HG02970 (cell line): ENCODE results near the gene SPARC.
"Not testable (repeated sequence)": the region's sequence is repeated elsewhere in the genome, so short reads cannot be mapped to it uniquely, and the experiment has no call there.

Experiments used
- ATAC-seq: cut with Tn5 transposase; IDR thresholded peaks from one replicate; pipeline ENCODE4 v1.9.1; 2021; ENCODE audit warnings: mild to moderate bottlenecking, moderate library complexity, moderate number of reproducible peaks; ENCODE audit not compliant: unreplicated experiment, low FRiP score

SPARC gene, protein sequence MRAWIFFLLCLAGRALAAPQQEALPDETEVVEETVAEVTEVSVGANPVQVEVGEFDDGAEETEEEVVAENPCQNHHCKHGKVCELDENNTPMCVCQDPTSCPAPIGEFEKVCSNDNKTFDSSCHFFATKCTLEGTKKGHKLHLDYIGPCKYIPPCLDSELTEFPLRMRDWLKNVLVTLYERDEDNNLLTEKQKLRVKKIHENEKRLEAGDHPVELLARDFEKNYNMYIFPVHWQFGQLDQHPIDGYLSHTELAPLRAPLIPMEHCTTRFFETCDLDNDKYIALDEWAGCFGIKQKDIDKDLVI

DNA sequence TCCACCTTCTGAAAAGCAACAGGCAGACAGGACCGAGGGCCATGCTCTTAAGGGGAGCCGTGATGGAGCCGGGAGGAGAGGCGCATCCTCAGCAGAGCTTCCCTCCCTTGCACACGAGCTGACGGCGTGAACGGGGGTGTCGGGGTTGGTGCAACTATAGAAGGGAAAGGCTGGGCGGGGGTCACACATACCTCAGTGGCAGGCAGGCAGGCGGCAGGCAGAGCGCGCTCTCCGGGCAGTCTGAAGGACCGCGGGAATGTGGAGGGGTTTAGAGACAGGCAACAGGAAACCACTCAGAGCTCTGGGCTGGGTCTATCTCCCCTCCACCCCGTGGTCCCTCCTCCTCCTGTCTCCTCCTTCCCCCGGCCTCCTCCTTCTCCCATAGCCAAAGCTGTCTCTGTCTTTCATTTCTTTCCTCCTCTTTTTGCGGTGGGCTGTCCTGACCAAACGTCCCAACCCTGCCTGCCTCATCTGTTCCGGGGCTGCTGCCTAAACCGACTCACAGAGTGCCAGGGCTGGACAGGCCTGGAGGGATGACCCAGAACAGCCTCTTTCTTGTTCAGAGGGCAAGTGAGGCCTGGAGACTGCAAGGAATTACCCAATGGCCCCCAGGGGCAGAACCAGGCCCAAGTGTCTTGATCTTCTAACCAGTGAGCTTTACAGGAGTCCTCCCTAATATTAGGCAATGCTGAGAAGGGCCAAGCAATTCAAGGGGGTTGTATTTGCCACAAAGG lies at the start of gene SPARC:
TSS of gene SPARC (minus strand) at position 242 of the 734 bp plus-strand sequence. CDS start 10,727 bp downstream, outside the sequence.
- peak; percentile 58 for ATAC-seq

DNA sequence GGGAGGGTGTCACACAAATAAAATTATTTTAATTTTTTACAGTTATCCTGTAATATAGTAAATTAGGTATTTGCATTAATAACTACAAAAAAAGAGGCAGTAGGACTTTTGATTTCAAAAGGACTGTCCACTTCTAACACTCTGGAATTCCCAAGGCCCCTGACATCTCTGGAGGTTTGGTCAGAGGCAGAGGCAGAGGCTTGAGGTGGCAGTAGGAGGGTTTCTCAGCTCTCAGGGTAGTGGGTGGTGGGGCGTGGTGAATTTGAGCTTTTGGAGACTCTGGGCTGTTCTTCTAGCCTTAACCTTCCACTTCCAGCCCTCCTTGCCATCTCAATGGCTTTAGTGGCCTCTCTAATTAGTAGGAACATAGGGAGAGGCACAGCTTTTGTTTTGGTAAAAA lies 48.9 kb upstream of the SPARC start:
- ATAC-seq = no peak

DNA sequence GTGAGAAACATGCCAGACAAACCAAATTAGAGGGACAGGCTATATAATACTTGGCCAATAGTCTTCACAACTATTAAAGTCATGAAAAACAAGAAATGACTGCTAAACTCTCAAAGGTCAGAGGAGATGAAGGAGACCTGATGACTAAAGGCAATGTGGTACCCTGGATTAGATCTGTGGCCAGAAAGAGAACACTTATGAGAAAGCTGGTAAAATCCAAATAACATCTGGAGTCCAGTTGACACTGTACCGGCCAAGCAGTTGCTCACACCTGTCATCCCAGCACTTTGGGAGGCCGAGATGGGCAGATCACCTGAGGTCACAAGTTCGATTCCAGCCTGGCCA lies 47.3 kb upstream of the SPARC start:
- ATAC-seq = no peak

DNA sequence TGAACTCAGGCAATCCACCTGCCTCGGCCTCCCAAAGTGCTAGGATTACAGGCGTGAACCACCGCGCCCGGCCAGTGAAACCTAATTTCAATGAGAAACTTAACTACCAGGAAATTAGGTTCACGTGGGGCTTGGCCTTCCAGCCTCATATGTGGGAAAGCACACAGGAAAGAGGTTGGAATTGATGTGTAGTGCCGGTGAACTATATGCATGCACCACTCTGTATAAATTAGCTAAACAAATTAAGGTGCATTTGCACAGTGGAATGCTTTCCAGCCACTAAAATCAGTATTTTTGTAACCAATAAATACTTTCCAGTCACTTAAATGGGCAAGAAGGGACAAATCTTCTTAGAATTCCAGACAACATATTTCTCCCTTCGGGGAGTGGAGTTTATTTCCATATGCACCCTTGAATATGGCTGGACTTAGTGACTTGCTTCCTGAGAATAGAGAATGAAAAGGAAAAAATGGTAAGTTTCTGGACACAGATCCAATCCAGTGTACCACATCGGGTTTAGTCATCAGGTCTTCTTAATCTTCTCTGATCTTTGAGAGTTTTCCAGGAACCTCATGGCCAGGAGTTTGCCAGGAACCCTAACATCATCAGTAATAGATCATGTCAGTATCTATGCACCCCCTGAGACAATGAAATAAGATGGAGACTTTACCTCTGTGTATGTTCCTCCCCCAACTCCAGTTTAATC lies 46.8 kb upstream of the SPARC start:
- no peak for ATAC-seq

DNA sequence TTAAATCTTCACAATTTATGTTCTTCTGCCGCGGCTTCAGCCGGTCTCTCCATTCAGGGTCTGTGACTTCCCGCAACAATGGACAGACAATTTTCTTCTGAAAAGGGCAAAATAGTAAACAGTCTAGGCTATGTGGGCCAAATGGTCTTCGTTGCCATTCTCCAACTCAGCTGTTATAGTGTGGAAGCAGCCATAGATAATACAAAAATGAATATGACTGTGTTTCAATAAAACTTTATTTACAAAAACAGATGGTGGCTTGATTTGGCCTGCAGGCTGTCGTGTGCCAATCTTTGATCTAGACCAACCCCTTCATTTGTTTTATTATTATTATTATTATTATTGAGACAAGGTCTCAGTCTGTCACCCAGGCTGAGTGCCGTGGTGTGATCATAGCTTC lies 43.7 kb upstream of the SPARC start:
- ATAC-seq = no peak

DNA sequence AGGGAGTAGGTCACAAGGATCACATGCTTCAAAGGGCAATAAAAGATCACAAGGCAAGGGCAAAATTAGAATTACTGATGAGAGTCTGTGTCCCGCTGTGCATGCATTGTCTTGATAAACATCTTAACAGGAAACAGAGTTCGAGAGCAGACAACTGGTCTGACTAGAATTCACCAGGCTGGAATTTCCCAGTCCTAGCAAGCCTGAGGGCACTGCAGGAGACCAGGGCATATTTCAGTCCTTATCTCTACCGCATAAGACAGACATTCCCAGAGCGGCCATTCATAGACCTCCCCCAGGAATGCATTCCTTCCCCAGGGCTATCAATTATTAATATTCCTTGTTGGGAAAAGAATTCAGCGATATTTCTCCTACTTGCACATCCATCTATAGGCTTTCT lies 42.9 kb upstream of the SPARC start:
- not testable (repeated sequence) for ATAC-seq

DNA sequence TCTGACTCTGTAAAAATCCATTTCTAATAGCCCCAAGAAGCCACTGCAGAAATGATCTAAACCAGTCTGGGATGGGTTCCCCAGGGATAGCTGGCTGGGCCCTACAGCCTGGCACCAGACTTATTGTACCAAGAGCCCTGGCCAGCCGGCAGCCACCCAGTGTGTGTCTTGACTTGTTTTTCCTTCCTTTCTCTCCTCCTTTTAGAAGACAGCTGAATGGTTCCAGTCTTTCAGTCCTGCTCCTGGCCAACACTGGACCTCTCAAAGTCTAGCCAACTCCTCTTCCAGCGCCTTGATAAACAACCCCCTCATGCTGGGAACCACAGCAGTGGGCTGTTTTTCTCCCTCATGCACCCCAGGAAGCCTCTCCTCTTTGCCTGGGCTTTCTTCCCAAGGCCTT lies 37.6 kb upstream of the SPARC start:
- no peak for ATAC-seq

DNA sequence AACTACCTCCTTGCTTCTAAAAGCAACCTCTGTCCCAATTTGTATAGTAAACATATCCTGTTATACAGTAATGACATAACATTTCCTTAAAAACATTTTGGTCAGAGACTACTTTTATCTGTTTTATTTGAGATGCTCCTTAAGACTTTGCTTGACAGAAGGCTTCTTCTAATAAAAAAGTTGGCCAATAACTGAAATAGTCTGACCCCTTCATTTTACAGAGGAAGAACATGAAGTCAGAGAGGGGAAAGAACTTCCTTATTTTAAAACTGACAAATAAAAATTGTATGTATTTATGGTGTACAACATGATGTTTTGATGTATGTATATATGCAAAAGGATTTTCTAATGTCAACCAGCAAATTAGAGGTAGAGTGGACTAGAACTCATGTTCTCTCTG lies 35.8 kb upstream of the SPARC start:
- ATAC-seq = no peak

DNA sequence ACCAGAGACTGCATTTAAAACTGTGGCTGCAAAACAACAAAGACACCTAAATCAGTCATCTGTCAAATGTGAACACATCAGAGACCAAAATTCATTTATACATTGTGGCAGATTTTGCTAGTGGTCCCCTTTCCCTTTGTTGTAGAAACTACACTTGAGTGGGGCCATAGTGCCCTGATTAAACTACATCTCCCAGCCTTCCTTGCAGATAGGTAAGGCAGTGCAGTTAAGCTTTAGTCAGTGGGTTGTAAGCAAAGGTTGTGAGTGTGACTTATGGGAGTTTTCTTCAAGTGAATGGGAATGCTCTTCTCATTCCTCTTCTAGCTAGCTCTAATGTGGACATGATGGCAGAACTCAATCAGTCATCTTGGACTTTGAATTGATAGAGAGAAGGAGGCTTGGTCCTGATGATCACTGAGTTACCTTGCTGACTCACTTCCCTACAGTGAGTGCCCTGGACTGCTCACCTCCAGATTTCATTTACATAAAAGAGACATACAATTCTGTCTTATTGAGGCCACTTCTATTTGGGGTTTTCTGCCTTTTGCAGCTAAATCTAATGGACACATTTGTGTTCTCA lies 35.2 kb upstream of the SPARC start:
- no peak for ATAC-seq

DNA sequence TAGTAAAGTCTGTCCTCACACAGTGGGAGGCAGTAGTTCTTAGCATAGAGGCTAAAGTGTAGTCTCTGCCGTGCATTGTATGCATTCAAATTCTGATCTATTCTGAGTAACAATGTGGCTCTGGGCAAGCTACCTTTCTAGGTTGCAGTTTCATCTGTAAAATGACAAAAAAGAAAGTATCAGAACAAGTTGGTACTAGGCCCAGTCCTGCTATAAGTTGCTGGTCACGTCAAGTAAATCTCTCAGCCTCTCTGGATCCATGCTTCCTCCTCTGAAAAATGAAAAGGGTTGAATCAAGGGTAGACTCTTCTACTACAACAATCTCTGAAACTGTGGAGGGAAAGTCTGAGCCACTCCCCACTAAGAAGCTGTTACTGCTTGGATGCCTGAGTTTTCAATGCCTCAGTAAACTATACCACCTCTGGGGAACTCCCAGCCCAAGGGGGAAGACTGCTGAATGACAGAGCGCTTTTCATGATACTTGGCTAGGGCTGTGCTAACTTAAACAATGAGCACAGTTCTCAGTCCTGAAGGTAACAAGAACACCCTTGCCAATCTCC lies 34.5 kb upstream of the SPARC start:
- ATAC-seq = peak; percentile 88

DNA sequence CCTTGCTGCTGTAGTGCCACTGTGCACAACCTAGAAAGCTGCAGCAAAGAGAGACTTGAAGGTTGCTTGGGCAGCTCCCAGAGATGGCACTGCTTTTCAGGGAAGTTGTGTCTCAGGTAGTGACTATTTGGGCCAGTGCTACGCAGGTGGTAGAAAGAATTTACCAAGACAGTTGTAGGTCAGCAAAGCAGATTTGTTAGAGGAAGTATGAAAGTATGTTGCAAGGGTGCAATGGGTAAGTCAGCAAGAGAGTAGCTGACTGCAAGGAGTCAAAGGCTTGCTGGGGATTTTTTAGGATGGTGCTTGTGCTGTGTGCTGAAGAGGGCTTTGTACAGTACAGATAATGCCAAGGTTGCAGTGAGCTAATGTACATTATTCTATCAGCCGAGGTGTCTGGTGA lies 33.5 kb upstream of the SPARC start:
- ATAC-seq = no peak

DNA sequence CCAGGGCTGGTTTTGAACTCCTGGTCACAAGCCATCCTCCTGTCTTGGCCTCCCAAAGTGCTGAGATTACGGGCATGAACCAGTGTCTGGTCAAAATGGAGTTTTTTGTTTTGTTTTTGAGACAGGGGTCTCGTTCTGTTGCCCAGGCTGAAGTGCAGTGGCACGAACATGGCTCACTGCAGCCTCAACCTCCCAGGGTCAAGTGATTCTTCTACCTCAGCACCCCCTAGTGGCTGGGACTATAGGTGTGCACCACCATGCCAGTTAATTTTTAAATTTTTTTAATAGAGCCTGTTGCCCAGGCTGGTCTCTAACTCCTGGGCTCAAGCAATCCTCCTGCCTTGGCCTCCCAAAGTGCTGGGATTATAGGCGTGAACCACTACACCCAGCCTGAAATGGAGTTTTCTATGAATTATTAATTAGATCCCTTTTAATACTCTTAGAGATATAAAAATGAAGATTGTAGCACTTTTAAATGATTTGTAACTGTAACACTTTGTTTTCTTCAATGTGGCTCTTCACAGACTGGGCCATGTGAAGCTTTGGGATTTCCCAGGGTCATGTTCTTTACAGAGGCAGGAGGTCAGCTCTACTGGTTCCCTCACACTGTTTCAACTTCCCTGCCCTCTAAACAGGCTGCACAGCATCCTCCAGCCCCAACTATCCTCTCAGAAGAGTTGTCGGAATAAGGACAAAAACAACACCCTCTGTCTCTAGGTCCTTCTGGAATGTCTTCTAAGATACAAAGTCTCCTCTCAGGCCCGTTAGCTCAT lies 32.7 kb upstream of the SPARC start:
- no peak for ATAC-seq

DNA sequence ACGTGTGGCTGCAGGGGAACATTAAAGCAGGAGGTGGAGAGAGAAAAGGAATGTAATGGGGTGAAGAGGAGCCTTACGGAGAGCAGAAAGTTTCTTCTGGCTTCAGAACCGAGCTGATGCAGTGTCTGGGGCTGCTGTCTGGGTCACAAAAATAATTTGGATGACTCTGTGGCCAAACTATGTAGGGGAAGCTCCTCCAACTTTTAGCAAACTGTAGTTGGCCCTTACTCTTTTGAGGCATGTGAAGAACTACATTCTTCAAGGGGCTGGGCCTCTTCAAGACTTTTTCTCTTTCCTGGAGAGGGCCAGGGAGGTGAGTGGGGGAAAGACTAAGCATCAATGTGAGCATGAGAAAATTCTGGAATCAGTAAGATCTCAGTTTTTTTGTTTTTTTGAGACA lies 31.9 kb upstream of the SPARC start:
- ATAC-seq = no peak

DNA sequence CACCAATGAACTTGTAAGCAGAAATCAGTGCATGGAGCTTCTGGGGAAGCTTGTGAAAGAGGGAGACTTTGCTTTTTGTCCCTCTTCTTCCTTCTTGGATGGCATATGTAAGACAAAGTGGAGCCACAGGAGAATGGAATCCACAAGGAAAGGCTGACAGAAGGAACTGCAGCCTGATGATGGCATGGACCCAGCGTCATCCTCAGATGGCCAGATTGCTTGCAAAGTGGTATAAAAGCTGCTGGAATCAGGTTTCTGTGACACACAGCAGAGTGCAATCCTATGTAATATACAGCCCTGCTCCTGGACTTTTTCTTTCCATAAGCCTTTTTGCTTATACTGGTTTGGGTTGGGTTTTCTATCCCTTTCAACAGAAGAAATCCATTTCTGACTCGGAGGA lies 31.4 kb upstream of the SPARC start:
- ATAC-seq = no peak

DNA sequence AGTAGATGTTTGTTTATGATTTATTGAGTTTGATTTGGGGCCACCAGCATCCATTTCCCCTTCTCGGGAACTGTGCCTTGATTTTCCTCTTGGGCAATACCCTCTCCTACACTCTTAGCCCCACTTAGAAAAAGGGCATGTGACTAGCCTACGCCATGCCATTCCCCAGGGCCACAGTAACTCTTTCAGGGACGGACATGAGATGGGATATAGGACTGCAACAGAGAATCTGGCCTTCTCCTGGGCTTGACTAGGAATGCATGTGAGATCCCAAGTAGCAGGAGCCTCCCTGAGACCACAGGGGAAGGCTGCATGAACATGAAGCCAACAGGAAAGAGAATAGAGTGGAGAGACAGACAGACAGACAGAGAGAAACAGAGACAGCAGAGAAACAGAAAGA lies 30.7 kb upstream of the SPARC start:
- no peak for ATAC-seq

DNA sequence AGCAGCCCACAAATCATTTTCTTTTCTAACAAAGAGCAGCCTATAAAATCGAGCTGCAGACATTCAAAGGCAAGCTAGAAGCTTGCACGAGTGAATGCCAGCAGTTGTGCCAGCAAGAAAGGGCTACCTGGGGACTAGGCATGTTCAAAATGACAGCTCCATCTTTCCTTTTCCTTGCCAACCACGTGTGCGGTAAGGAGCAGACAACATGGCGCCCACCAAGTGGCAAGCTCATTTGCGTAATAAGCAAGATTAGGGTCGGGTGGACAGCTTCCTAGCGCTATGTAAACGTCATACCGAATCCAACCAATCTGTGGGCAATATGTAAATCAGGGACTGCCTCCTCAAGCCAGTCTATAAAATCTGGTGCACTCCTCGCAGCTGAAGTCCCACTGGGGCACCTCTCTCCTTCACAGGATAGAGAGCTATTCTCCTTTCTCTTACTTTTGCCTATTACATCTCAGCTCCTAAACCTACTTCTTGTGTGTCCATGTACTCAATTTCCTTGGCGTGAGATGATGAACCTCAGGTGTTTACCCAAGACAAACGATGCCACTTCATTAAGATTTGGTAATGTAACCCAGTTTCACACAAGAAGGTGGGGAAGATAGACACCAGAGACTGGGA lies 22.5 kb upstream of the SPARC start:
- ATAC-seq = no peak

DNA sequence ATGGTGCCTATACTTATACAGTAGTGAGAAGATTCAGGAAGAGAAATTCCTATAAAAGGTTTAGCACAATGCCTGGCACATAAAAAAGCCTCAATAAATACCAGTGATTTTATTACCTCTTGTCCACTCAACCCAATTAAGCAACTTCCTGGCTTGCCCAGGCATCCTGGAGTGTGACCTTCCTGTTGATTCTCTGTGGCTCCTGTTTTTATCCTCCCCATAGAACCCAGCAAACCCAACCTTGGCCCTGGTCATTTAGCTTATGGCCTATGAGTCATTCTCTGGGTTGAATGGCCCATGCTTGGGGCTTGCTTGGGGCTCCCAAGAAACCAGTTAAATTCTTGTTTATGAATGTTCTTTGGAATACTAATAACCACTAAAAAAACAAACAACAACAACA lies 21.4 kb upstream of the SPARC start:
- no peak for ATAC-seq

DNA sequence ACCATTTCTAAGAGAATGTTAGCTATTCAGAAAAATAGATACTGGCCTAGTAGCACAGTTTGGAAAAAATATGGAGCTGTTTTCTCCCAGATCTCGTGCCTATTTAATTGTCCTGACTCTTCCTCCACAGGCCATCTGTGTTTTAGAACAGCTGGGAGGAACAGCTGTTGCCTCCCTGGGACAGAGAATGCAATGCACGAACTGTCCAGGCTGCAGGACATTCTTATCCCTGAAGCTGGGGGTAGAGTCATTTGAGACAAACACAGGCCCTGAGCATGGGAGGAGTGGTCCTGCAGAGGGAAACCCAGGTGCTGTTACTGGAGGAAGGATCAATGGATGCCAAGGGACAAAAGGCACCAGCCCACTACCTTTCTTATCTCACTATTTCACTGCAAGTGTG lies 20.9 kb upstream of the SPARC start:
- no peak for ATAC-seq

DNA sequence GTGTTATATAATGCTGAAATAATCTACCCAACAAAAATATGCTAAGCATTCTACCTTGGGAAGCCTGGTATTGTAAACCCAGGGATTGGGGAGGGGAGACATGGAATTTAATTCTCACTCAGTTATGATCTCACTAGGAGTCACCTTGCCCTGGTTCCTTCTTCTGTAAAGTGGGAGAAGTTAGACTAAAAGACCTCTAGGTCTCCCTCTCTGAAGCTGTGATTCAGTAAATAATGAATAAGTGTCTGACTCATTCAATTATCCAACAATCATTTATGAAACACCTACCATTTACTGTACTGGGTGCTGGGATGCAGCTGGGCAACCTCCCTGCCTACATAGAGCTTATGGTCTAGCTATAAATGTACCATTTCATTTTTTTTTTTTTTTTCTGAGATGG lies 20.2 kb upstream of the SPARC start:
- no peak for ATAC-seq

DNA sequence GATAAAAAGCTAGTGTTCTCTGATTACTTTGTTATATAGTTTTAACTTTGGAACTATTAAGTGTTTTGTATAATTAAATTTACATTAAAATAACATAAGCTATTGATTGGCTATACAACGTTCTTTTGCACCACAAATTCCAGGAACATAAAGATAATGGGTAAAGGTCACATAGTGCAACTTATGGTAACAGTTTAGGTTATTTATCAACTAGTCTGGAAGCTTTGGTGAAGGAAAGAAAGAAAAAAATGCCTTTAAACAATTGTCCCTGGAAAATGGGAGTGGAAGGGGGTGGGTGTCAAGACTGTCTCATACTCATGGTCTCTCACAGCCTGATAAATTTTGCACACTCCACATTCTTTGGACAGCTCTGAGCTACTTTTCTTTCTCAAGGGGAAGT lies 17.1 kb upstream of the SPARC start:
- ATAC-seq = no peak
